Measurements from ENCODE around the gene UFSP2.
A peak's percentile ranks its signal among the peaks of the same experiment; 100 is the strongest.

Gene UFSP2

GRCh38 chr4:185426960-185427688, 1.4 kb upstream of the UFSP2 start:
- DNase-seq (ENCODE audit: low read depth) = no peak

GRCh38 chr4:185424905-185425646, 688 bp downstream of the UFSP2 start:
- DNase-seq (ENCODE audit: low read depth) = no peak

- no peak for DNase-seq (ENCODE audit: low read depth)
Measured at GRCh38 chr4:185421366-185422124, 4.2 kb downstream of the UFSP2 start.

- no peak for DNase-seq (ENCODE audit: low read depth)
Measured at GRCh38 chr4:185416955-185417354, 8.8 kb downstream of the UFSP2 start.

- DNase-seq (ENCODE audit: low read depth) = no peak
Measured at GRCh38 chr4:185412412-185412811, 13.4 kb downstream of the UFSP2 start.

- DNase-seq (ENCODE audit: low read depth) = no peak
Measured at GRCh38 chr4:185411849-185412248, 13.9 kb downstream of the UFSP2 start.

GRCh38 chr4:185408432-185408831, 17.3 kb downstream of the UFSP2 start:
- DNase-seq (ENCODE audit: low read depth) = no peak

GRCh38 chr4:185405296-185405999, 20.3 kb downstream of the UFSP2 start:
- no peak for DNase-seq (ENCODE audit: low read depth)

- DNase-seq (ENCODE audit: low read depth) = no peak
Measured at GRCh38 chr4:185404031-185404430, 21.7 kb downstream of the UFSP2 start.

- no peak for DNase-seq (ENCODE audit: low read depth)
Measured at GRCh38 chr4:185399466-185399865, 26.3 kb downstream of the UFSP2 start.

- DNase-seq (ENCODE audit: low read depth) = no peak
Measured at GRCh38 chr4:185398618-185399017, 27.1 kb downstream of the UFSP2 start.

GRCh38 chr4:185396724-185397385, 28.9 kb downstream of the UFSP2 start, which contains the start of gene ANKRD37:
Gene ANKRD37, plus strand, starts transcription at chr4:185396841. Its CDS starts 83 bp downstream, at chr4:185396924.
- no peak for DNase-seq (ENCODE audit: low read depth)

- DNase-seq (ENCODE audit: low read depth) = peak; percentile 92
Measured at GRCh38 chr4:185395956-185396723, 29.6 kb downstream of the UFSP2 start.

- no peak for DNase-seq (ENCODE audit: low read depth)
Measured at GRCh38 chr4:185395238-185395955, 30.4 kb downstream of the UFSP2 start, which contains the start of gene LRP2BP. Gene LRP2BP, minus strand, starts transcription at chr4:185395924. Its CDS starts 17,738 bp downstream, at chr4:185378186.

- DNase-seq (ENCODE audit: low read depth) = no peak
Measured at GRCh38 chr4:185394568-185395237, 31.1 kb downstream of the UFSP2 start.

GRCh38 chr4:185392156-185392555, 33.6 kb downstream of the UFSP2 start:
- no peak for DNase-seq (ENCODE audit: low read depth)

GRCh38 chr4:185390941-185391340, 34.8 kb downstream of the UFSP2 start:
- DNase-seq (ENCODE audit: low read depth) = no peak

GRCh38 chr4:185387957-185388356, 37.8 kb downstream of the UFSP2 start:
- no peak for DNase-seq (ENCODE audit: low read depth)

GRCh38 chr4:185384930-185385331, 40.8 kb downstream of the UFSP2 start:
- DNase-seq (ENCODE audit: low read depth) = no peak
